ENCODE results near the gene SLMAP. TPM values are rescaled to one million over a fixed set of nuclear protein-coding genes. Genes with fewer than 3 reads are reported as not detected.

Gene SLMAP
- total RNA-seq, 3 donors from 2014 or later = 41.3 to 105 (median 83.6) TPM

DNA sequence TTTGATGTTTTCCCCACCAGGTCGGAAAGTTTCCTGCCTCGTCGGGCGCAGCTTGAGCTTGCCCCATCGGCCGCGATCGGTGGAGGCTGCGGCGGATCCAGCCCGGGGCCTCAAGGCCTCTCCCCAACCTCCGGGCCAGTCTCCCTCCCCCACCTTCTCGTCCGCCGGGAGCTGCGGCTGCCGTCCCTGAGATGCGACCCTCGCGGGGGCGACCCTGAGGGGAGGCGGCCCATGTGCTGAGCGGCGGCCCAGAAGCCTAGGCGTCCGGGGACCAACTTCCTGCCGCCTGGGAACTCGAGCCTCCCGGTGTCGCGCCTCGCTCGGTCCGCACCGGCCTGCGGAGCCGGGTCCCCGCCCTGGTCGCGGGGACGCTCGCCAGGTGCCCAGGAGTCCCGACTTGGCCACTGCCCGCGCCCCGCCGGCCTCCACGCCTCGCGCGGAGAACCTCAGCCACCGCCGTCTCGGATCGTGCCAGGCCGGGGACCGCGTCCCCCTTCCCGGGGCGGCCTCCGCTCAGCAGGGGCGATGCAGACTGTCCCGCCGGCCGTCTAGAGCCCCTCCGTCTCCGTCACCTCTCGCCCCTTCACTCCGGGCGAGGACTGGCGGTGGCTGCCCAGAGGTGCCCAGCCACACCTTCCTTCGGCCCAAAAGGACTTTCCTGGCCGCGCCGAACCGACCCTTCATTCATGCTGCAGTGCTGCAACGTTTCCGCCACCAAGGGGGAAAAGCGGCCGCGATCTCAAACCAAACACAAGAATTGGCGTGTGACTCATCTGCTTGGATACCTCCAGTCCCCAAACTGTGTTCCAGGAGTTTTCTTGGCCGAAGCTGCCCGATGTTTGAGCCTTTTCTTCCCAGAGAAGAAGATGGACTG, 656 bp downstream of the SLMAP start:
- Histone ChIP-seq H3K9me3 (no peaks in the 10 kb centered on the region), H3K36me3 (no peaks in the 10 kb centered on the region), H3K27me3 (no peaks in the 10 kb centered on the region), H3K4me3 (peak overlapping the region; percentile 77 to 95 (median 95)), H3K4me1 (peaks cover 0 to 5% of the 10 kb centered on the region in 2 donors), H3K27ac (peak overlapping the region; percentile 94 to 95)
- DNase-seq (ENCODE audit: low spot score in 2 of 2) = peak; percentile 51 to 67
- intact Hi-C loops (cut with DNase I; ENCODE audit: low total_unique reads) = loop anchor here (5.0 kb wide), 1 partner anchor 64 kb away; the partner anchor contains the start of gene DENND6A
- TF ChIP-seq POLR2A (IDR thresholded peaks at IDR 0.05) (no peak), POLR2AphosphoS5 (IDR thresholded peaks at IDR 0.05) (peak in 1 of 3 donors; percentile 38)

DNA sequence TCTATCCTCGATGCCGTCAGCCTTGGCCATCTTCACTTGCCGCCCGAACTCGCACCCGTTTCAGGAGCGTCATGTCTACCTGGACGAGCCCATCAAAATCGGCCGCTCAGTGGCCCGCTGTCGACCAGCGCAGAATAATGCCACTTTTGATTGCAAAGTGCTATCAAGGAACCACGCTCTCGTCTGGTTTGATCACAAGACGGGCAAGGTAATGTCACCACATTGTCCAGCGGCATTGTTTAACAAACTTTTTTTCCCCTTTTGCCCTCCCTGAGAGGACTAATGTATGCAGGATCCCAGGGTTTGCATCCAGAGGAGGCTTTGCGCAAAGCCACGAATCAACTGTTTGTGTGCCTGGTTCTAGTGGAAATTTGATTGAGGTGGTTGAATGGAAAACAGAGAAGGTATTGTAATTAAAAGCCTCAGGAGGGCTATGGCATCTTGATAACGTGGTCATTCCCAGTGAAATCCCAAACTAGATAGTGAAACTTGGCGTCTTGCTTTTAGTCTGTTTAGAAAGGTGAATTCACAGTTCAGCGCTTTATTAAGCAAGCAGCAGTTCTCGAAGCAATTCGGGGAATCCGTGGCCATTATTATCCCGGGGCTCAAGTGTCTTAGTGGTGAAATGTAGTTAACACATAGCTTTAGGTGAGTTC, 1.7 kb downstream of the SLMAP start:
- Histone ChIP-seq H3K27me3 (no peaks in the 10 kb centered on the region), H3K4me1 (peaks cover 0 to 5% of the 10 kb centered on the region in 2 donors), H3K27ac (peak overlapping the region; percentile 94 to 95), H3K36me3 (no peaks in the 10 kb centered on the region), H3K9me3 (no peaks in the 10 kb centered on the region), H3K4me3 (peak overlapping the region; percentile 77 to 95 (median 95))
- intact Hi-C loops (cut with DNase I; ENCODE audit: low total_unique reads) = loop anchor here (5.0 kb wide), 1 partner anchor 65 kb away; the partner anchor contains the start of gene DENND6A
- no peak for DNase-seq (ENCODE audit: low spot score in 2 of 2)
- TF ChIP-seq, protein P1, sequence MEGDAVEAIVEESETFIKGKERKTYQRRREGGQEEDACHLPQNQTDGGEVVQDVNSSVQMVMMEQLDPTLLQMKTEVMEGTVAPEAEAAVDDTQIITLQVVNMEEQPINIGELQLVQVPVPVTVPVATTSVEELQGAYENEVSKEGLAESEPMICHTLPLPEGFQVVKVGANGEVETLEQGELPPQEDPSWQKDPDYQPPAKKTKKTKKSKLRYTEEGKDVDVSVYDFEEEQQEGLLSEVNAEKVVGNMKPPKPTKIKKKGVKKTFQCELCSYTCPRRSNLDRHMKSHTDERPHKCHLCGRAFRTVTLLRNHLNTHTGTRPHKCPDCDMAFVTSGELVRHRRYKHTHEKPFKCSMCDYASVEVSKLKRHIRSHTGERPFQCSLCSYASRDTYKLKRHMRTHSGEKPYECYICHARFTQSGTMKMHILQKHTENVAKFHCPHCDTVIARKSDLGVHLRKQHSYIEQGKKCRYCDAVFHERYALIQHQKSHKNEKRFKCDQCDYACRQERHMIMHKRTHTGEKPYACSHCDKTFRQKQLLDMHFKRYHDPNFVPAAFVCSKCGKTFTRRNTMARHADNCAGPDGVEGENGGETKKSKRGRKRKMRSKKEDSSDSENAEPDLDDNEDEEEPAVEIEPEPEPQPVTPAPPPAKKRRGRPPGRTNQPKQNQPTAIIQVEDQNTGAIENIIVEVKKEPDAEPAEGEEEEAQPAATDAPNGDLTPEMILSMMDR (IDR thresholded peaks at IDR 0.05) = no peak
- TF ChIP-seq POLR2AphosphoS5 (IDR thresholded peaks at IDR 0.05) = no peak
- no peak for TF ChIP-seq POLR2A (IDR thresholded peaks at IDR 0.05)

DNA sequence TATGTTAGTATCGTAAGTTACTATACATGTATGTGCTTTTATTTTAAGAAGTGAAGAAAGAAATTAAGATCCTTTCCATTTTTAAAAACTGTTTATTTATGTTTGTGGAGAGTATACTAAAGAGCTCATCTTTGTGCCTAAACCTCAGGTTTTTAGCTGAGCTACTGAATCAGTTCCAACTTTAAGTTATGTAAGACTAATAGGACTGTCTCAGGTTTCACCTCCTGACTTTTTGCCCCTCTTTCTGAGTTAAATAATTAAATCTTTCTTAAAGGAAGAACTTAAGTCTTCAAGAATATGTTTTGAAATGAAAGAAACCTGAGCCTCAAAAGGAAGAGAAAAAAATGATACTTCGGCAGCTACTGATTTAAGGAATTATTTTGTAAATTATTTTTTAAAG, 2.6 kb downstream of the SLMAP start:
- no peak for DNase-seq (ENCODE audit: low spot score in 2 of 2)
- H3K36me3 ChIP-seq = no peaks in the 10 kb centered on the region
- H3K4me1 ChIP-seq = peaks cover 0 to 5% of the 10 kb centered on the region in 2 donors
- intact Hi-C loops (cut with DNase I; ENCODE audit: low total_unique reads) = loop anchor here (5.0 kb wide), 1 partner anchor 66 kb away; the partner anchor contains the start of gene DENND6A
- H3K27me3 ChIP-seq = no peaks in the 10 kb centered on the region
- peak overlapping the region in 2 of 3 donors; percentile 77 to 95 for H3K4me3 ChIP-seq
- H3K9me3 ChIP-seq = no peaks in the 10 kb centered on the region
- H3K27ac ChIP-seq = no peak overlapping the region
- no peak for TF ChIP-seq POLR2A (IDR thresholded peaks at IDR 0.05)
- TF ChIP-seq POLR2AphosphoS5 (IDR thresholded peaks at IDR 0.05) = no peak
- TF ChIP-seq, protein P1 (IDR thresholded peaks at IDR 0.05) = no peak

DNA sequence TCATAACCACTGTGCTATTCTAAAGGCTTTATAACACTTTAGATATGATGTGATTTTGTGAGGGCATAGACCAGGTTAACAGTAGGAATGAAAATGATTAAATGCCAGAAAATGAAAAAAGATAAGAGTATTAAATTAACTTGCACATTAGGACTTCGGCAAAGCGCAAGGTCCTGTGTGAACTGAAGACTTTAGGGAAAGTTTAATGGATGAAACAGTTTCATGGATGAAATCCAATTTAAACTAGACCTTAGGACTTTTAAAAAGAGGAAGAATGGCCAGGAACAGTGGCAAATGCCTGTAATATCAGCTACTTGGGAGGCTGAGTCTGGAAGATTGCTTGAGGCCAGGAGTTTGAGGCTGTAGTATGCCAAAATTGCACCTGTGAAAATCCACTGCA, 8.7 kb downstream of the SLMAP start:
- intact Hi-C loops (cut with DNase I; ENCODE audit: low total_unique reads) = no loop called here
- H3K9me3 ChIP-seq = no peaks in the 10 kb centered on the region
- DNase-seq (ENCODE audit: low spot score in 2 of 2) = no peak
- H3K4me3 ChIP-seq = no peak overlapping the region
- H3K27me3 ChIP-seq = no peaks in the 10 kb centered on the region
- no peak for TF ChIP-seq POLR2AphosphoS5 (IDR thresholded peaks at IDR 0.05)
- TF ChIP-seq POLR2A (IDR thresholded peaks at IDR 0.05) = no peak
- TF ChIP-seq, protein P1 (IDR thresholded peaks at IDR 0.05) = no peak
- H3K27ac ChIP-seq = no peak overlapping the region
- no peaks in the 10 kb centered on the region for H3K36me3 ChIP-seq
- peaks cover 0 to 7% of the 10 kb centered on the region in 2 donors for H3K4me1 ChIP-seq

DNA sequence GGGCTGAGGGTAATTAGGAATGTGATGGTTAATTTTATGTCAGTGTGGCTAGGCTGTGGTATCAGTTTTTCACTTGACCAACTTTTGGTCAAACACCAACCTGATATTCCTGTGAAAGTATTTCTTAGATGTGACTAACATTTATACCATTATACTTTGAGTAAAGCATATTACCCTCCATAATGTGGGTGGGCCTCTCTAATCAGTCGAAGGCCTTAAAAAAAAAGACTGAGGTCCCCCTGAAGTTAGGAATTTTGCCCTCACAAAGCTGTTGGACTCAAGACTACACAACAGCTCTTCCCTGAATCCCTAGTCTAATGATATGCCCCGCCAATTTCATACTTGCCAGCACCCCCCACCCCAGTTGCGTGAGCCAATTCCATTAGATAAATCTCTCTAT, 12.5 kb downstream of the SLMAP start:
- no peak for TF ChIP-seq POLR2AphosphoS5 (IDR thresholded peaks at IDR 0.05)
- TF ChIP-seq, protein P1 (IDR thresholded peaks at IDR 0.05) = no peak
- TF ChIP-seq POLR2A (IDR thresholded peaks at IDR 0.05) = no peak
- Histone ChIP-seq H3K4me3 (no peak overlapping the region), H3K27ac (no peak overlapping the region), H3K36me3 (no peaks in the 10 kb centered on the region), H3K9me3 (no peaks in the 10 kb centered on the region), H3K4me1 (peaks cover 0 to 5% of the 10 kb centered on the region in 2 donors), H3K27me3 (no peaks in the 10 kb centered on the region)
- intact Hi-C loops (cut with DNase I; ENCODE audit: low total_unique reads) = no loop called here
- no peak for DNase-seq (ENCODE audit: low spot score in 2 of 2)

All from breast epithelium (tissue), 4 donors.